Osteoblast (primary cell): ENCODE measurements around the gene ZNF217. TPM values are rescaled to one million over a fixed set of nuclear protein-coding genes. Genes with fewer than 3 reads are reported as not detected.
A peak's percentile ranks its signal among the peaks of the same experiment; 100 is the strongest.

Experiments
- DNase-seq: peaks from one replicate; pipeline ENCODE4 v3.0.0; 2011; ENCODE audit warnings: low spot score, mixed read lengths; ENCODE audit not compliant: insufficient read length; ENCODE audit errors: missing footprints
- H2AFZ ChIP-seq: 2 replicates; pipeline ENCODE4 v1.6.0; 2011; ENCODE audit warnings: mild to moderate bottlenecking, low read length
- H3K27ac ChIP-seq: 2 replicates; pipeline ENCODE4 v1.5.1; 2011; ENCODE audit warnings: mild to moderate bottlenecking, low read depth, low read length, moderate library complexity
- H3K27me3 ChIP-seq: 2 replicates; pipeline ENCODE4 v1.6.0; 2012; ENCODE audit warnings: mild to moderate bottlenecking, control low read depth, inconsistent platforms, low read length, moderate library complexity; ENCODE audit not compliant: insufficient read depth
- H3K36me3 ChIP-seq: 2 replicates; pipeline ENCODE4 v1.5.1; 2011; ENCODE audit warnings: mild to moderate bottlenecking, low read length, control low read depth, moderate library complexity; ENCODE audit not compliant: insufficient read depth
- H3K4me1 ChIP-seq: 2 replicates; pipeline ENCODE4 v1.5.1; 2011; ENCODE audit warnings: mild to moderate bottlenecking, low read length, control low read depth, moderate library complexity; ENCODE audit not compliant: insufficient read depth
- H3K4me2 ChIP-seq: 2 replicates; pipeline ENCODE4 v1.6.0; 2011; ENCODE audit warnings: mild to moderate bottlenecking, low read length; ENCODE audit not compliant: insufficient read depth
- H3K4me3 ChIP-seq: fragments of 200-600 bp; sonication (generic); 3 replicates; pipeline ENCODE4 v1.5.1; 2012; ENCODE audit warnings: mild to moderate bottlenecking, low read length, inconsistent platforms; ENCODE audit not compliant: insufficient read depth
- H3K79me2 ChIP-seq: 2 replicates; pipeline ENCODE4 v1.6.0; 2012; ENCODE audit warnings: mild to moderate bottlenecking, low read length, control low read depth, inconsistent platforms; ENCODE audit not compliant: insufficient read depth
- H3K9me3 ChIP-seq: 2 replicates; pipeline ENCODE4 v1.5.1; 2011; ENCODE audit warnings: low read depth, low read length, control low read depth
- H4K20me1 ChIP-seq: 2 replicates; pipeline ENCODE4 v1.6.0; 2012; ENCODE audit warnings: mild to moderate bottlenecking, low read length, control low read depth; ENCODE audit not compliant: insufficient read depth
- CTCF ChIP-seq: IDR thresholded peaks from 2 replicates; pipeline ENCODE4 v1.5.1; 2011; ENCODE audit warnings: mild to moderate bottlenecking, low read depth, low read length, moderate library complexity; ENCODE audit errors: extremely low read depth
- total RNA-seq: library from RNA; depleted of rRNA; stranded (reverse); fragments of >200 nt; gene quantifications from 2 replicates; pipeline ENCODE4 v1.2.3, GENCODE V29; 2012

The ZNF217 gene
- total RNA-seq, 1 donor: 26.4 TPM

- peaks cover 31% of the 10 kb centered on the region for H3K4me1 ChIP-seq
- no peak overlapping the region for H3K4me2 ChIP-seq
- peaks cover 100% of the 10 kb centered on the region for H3K79me2 ChIP-seq
- H3K4me3 ChIP-seq: no peak overlapping the region
- no peak for TF ChIP-seq CTCF
- peaks cover 11% of the 10 kb centered on the region for H4K20me1 ChIP-seq
- H3K27me3 ChIP-seq: no peaks in the 10 kb centered on the region
- H3K27ac ChIP-seq: no peak overlapping the region
- H2AFZ ChIP-seq: no peak overlapping the region
- peaks cover 81% of the 10 kb centered on the region for H3K36me3 ChIP-seq
- H3K9me3 ChIP-seq: no peaks in the 10 kb centered on the region
- DNase-seq: no peak
These were observed 16.9 kb downstream of the ZNF217 start for GRCh38 chr20:53576586-53577318.

GRCh38 chr20:53576195-53576580 lies 17.5 kb downstream of the ZNF217 start:
- Histone ChIP-seq H3K27ac (no peak overlapping the region), H3K9me3 (no peaks in the 10 kb centered on the region), H3K4me3 (no peak overlapping the region), H2AFZ (no peak overlapping the region), H3K27me3 (no peaks in the 10 kb centered on the region), H4K20me1 (peaks cover 11% of the 10 kb centered on the region), H3K79me2 (peaks cover 100% of the 10 kb centered on the region), H3K36me3 (peaks cover 81% of the 10 kb centered on the region), H3K4me1 (peaks cover 29% of the 10 kb centered on the region), H3K4me2 (no peak overlapping the region)
- TF ChIP-seq CTCF: no peak
- DNase-seq: no peak

- Histone ChIP-seq H3K4me2 (no peak overlapping the region), H3K4me1 (peaks cover 24% of the 10 kb centered on the region), H2AFZ (no peak overlapping the region), H3K27ac (peak overlapping the region; percentile 36), H3K9me3 (no peaks in the 10 kb centered on the region), H3K79me2 (peaks cover 100% of the 10 kb centered on the region), H3K27me3 (no peaks in the 10 kb centered on the region), H3K4me3 (no peak overlapping the region), H4K20me1 (peaks cover 15% of the 10 kb centered on the region), H3K36me3 (peaks cover 81% of the 10 kb centered on the region)
- no peak for DNase-seq
- no peak for TF ChIP-seq CTCF
These were observed 18.0 kb downstream of the ZNF217 start for GRCh38 chr20:53575481-53576194.

GRCh38 chr20:53574819-53575218 lies 18.8 kb downstream of the ZNF217 start:
- Histone ChIP-seq H3K36me3 (peaks cover 81% of the 10 kb centered on the region), H2AFZ (no peak overlapping the region)

More at GRCh38 chr20:53574819-53575218, 18.8 kb downstream of the ZNF217 start:
- Histone ChIP-seq H3K4me1 (peaks cover 15% of the 10 kb centered on the region), H3K27me3 (no peaks in the 10 kb centered on the region), H3K27ac (peak overlapping the region; percentile 36), H3K4me2 (no peak overlapping the region), H3K9me3 (no peaks in the 10 kb centered on the region), H3K79me2 (peaks cover 100% of the 10 kb centered on the region), H3K4me3 (no peak overlapping the region), H4K20me1 (peaks cover 22% of the 10 kb centered on the region)
- no peak for DNase-seq
- TF ChIP-seq CTCF: no peak
